Urothelium cell line (cell line): Measurements from ENCODE around the gene IL20.
"Not testable (repeated sequence)": the region's sequence is repeated elsewhere in the genome, so short reads cannot be mapped to it uniquely, and the experiment has no call there.

Experiments used
- DNase-seq: peaks from one replicate; pipeline ENCODE4 v3.0.0; 2011; ENCODE audit warnings: low spot score, mixed read lengths
- FAIRE-seq: peaks from 2 replicates; lab custom pipeline; 2011; peaks lifted over from hg19 to GRCh38; lab: Jason Lieb, UNC

Gene IL20

DNA sequence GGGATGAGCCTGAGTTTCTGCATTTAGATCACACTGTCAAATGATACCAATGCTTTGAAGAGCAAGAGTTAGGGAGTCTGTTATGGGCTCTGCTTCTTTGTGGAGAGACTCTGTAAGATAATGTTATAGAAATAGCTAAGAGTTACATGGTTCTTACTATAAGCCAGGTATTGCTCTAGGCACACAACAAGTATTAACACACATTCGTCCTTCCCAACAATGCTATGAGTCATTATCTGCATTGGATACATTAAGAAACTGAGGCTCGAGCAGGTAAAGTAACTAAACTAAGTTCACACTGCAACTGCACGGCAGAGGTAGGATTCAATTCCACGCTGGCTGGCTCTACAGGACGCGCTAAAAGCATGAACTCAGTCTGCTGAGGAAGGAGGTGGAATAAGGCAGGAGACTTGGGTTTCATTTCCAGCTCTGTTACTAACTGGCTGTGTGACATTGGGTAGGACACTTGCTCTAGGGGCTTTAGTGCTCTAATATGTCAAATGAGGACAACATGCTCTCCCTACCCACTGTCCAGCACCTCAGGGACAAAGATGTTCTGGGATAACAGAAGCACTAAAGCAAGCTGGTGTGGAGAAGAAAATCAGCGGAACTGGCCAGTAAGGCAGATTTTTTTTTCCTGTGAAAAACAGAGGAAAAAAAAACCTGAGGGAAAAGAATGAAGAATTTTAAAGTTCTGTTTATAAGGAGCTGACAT lies 23.7 kb upstream of the IL20 start:
- FAIRE-seq (no peak), DNase-seq (no peak)

DNA sequence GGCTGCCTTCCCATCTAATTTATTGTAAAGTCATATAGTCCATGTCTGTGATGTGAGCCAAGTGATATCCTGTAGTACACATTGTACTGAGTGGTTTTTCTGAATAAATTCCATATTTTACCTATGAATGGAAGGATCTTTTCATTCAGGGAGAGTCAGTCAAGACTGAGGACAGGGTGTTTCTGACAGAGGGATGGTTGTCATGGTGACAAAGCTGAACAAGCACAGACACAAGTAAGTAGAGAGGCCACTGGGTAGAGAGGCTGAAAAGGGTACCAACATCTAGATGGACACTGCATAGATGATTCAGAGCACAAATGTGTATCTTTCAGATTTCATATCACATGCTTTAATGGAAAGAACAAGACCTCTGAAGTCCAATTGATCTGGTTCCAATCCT lies 22.6 kb upstream of the IL20 start:
- no peak for FAIRE-seq
- no peak for DNase-seq

DNA sequence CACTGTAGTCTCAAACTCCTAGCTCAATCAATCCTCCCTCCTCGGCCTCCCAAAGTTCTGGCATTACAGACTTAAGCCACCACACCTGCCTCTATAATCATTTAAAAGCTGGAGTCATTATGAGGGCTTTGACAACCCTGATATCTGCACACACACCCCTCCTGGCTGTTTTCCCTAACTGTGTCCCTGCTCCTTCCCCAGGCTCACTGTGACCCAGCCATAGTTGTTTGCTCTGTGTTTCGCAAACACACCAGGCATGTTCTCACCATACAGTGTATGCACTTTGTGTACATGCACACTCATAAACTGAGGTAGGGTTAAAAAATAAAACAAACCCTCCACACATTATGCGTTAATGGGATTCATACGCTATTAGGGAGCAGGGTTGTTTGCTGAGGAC lies 21.8 kb upstream of the IL20 start:
- DNase-seq (no peak), FAIRE-seq (no peak)

DNA sequence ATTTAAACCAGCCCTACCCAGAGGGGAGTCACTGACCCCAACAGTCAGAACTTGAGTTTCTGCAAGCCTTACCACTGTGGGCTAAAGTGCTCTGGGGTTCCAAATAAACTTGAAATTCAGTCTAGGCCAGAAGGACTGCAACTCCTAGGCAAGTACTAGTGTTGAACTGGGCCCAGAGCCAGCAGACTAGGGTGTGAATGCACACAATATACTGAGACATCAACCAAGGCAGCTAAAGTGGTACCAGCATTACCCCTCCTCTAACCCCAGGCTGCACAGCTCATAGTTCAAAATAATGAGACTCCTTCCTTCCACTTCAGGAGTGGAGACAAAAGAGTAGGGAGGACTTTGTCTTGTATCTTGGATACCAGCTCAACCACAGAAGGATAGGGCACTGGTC lies 18.9 kb upstream of the IL20 start:
- FAIRE-seq: no peak
- DNase-seq: no peak

DNA sequence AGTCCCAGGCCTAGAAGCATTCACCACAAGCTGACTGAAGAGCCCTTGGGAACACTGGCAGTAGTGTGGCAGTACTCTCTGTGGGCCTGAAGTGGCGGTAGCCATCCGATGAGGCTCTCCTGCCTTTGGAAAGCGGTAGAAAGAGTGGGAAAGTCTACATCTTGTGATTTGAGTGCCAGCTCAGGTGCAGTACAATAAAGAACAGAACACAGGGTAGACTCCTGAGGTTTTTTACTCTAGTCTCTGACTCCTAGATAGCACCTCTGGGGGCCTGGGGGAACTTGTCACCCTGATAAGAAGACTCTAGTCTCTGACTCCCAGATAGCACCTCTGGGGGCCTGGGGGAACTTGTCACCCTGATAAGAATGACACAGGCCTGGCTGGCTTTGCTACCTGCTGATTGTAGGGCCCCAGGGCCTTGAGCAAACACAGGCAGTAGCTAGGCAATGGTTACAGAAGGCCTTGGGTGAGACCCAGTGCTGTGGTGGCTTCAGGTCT lies 18.0 kb upstream of the IL20 start:
- DNase-seq (no peak), FAIRE-seq (no peak)

DNA sequence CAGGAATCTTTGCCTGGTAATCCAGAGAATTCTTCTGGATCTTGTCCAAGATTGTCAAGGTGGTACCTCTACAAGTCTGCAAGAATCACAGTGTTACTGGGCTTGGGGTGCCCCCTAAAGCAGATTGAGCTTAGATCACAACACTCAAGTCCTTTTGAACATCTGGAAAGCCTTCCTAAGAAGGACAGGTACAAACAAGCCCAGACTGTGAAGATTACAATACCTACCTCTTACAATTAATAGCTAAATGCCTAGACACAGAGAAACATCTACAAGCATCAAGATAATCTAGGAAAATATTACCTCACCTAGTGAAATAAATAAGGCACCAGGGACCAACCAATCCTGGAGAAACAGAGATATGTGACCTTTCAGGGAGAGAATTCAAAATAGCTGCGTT lies 17.5 kb upstream of the IL20 start:
- FAIRE-seq: no peak
- DNase-seq: no peak

DNA sequence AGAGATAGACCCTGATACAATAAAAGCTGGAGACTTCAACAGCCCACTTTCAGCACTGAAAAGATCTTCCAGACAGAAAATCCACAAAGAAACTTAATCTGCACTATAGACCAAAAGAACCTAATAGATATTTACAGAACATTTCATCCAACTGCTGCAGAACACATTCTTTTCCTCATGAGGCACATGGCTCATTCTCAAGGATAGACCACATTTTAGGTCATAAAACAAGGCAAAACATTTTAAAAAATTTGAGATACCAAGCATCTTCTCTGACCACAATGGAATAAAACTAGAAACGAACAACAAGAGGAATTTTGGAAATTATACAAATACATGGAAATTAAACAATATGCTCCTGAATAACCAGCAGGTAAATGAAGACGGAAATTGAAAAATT lies 15.0 kb upstream of the IL20 start:
- FAIRE-seq: no peak

DNA sequence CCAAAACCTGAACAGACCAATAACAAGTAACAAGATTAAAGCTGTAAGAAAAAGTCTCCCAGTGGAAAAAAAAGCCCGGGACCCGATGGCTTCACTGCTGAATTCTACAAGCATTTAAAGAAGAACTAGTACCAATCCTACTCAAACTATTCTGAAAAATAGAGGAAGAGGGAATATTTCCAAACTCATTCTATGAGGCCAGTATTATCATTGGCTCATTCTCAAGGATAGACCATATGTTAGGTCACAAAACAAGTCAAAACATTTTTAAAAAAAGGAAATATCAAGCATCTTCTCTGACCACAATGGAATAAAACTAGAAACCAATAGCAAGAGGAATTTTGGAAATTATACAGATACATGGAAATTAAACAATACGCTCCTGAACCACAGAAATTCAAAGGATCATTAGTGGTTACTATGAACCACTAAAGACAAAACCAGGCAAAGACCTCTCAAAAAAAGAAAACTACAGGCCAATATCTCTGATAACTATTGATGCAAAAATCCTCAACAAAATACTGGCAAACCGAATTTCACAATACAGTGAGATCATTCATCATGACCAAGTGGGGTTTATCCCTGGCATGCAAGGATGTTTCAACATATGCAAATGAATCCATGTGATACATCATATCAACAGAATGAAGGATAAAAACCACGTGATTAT lies 13.9 kb upstream of the IL20 start:
- no peak for FAIRE-seq
- DNase-seq: no peak

More for the DNA sequence above, 15.0 kb upstream of the IL20 start:
- DNase-seq: no peak

DNA sequence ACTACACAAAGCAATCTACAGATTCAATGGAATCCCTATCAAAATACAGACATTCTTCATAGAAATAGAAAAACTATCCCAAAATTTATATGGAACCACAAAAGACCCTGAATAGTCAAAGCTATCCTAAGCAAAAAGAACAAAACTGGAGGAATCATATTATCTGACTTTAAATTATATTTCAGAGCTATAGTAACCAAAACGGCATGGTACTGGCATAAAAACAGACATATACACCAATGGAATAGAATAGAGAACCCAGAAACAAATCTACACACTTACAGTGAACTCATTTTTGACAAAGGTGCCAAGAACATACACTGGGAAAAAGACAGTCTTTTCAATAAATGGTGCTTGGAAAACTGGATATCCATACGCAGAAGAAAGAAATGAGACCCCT lies 12.8 kb upstream of the IL20 start:
- not testable (repeated sequence) for DNase-seq, FAIRE-seq

DNA sequence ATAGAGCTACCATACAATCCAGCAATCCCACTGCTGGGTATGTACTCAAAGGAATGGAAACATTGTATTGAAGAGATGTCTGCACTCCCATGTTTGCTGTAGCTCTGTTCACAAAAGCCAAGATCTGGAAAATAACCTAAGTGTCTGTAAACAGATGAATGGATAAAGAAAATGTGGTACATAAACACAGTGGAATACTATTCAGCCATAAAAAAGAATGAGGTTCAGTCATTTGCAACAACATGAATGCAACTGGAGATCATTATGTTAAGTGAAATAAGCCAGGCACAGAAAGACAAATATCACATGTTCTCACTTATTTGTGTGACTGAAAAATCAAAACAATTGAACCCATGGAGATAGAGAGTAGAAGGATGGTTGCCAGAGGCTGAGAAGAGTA lies 11.7 kb upstream of the IL20 start:
- FAIRE-seq: not testable (repeated sequence)

DNA sequence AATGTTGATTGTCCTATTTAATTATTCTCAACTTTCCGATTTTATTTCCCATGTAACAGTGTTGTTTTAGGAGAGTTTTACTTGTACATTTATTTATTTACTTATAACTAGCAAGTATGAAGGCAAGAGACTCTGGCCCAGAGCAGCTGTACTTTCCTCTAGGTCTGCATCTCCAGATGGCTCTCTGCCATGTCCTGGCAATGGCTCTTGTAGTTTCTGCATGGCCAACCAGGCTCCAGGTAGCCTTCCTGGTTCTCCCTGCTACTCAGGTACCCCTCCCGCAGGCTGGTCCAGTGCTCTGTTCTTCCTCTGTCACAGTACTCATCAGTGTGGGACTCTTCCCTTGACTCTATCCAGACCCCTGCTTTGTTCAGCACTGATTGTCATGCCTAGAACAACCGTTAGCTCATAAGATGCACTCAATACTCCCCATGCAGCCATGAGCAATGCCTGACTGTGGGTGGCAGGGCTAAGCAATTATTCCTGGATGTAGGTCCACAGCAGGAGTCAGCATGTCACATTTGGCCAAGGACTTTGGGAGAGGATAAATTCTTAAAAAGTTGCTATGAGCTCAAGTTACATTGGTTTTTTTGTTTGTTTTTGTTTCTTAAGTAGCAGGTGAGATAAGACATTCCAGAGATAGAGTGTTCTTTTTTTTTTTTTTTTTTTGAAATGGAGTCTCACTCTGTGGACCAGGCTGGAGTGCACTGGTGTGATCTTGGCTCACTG lies 10.9 kb upstream of the IL20 start:
- FAIRE-seq: no peak
- DNase-seq: no peak

More for the DNA sequence above, 11.7 kb upstream of the IL20 start:
- not testable (repeated sequence) for DNase-seq

DNA sequence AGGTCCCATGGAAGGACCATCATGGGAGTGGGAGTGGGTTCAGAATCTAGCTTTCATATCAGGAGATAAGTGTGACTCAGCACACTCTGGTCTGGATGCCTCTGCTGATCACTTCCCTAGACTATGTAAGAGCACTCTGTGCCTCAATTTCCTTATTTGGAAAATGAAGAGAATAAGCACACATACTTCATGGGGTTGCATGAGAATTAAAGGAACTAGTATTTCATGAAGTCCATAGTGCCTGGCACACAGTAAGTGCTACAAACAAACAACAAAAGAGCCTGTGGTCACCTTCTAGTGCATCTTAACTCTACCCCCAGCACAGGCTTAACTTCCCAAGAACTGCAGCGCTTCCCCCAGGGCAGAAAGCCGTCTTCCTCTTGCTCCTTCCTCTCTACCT lies 9.6 kb upstream of the IL20 start:
- FAIRE-seq (no peak), DNase-seq (no peak)

DNA sequence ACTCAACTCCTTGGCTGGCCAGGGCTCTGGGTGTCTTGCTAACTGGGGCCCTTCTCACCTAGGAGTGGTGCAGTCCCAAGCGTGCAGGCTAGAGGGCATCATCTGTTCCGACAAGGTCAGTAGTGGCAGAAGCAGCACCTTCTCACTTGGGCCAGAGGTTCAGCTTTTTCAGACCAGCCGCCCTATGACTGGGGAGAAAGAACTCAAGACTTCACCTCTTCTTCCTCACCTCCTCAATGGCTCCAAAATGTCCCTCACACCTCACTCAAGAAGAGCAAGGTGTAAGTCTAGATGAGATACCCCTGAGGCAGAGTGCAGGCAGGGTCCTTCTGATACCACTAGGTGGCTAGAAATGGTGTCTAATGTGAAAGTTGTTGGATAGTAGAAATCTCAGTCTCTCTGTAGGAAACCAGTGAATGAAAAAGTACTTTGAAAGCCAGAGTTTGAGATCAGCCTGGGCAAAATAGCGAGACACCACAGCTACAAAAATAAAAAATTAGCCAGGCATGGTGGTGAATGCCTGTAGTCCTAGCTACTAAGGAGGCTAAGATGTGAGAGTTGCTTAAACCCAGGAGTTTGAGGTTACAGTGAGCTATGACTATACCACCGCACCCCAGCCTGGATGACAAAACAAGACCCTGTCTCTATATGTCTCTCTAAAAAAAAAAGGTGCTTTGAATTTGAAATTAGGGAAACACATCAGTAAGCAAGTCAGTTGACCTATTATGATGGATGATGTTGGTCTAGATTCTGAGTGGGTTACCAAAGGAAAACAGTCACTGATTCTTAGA lies 8.6 kb upstream of the IL20 start:
- DNase-seq (no peak), FAIRE-seq (no peak)

DNA sequence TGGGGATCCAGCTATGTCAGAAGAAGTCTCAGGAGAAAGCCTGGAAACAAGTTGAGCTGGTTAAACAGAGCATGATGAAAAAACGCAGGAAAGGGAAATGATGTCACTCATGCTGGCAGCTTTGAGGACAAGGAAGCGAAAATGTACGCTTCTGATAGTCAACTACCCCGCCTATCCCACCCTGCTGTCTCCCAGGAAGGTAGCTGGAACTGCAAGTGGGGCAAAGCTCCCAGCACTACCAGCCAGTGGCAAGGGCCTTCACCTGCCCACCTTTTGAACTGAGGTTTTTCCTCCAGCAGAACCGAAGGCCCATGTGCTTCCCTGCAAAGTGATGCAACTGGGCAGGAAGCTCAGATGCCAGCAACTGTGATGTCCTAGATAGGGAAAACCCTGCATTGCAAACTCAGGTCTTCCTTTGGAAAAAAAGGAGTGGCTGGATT lies 6.3 kb upstream of the IL20 start:
- FAIRE-seq (no peak), DNase-seq (no peak)

DNA sequence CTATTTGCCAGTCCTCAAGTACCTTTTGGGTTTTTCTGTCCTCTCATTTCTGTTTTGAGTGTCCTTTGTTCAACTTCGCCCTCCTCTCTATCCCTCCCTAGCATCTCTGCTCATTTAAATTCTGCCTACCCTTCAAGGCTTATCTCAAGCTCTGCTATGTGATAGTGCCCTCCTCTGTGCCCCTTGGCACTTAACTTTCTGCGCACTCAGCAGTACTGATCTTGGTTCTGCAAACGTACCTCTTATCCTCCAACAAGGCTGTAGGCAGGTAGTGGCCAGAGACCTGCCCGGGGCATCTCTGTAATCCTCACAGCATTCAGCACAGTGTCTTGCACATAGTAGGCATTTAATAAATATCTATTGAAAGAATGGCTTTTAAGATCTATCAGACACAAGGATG lies 5.3 kb upstream of the IL20 start:
- no peak for DNase-seq
- no peak for FAIRE-seq

DNA sequence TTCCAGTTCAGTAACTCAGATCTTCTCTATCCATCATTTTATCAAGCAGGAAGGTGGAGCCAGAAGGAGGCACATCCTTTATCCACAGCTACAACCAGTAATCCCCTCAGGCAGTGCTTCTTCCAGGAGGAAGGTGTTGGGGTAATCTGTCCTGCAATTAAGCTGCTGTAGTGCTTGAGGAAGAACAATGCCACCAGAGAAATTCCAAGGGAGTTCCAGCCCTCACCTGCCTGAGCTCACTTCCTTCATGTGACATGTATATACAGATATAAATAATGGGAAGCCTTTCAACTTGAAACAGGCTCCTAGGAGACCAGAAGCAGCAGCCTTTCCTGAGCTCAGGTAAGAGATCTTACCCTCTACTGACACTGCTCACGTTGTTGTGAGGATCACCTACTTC lies 2.2 kb upstream of the IL20 start:
- no peak for FAIRE-seq
- DNase-seq: no peak

DNA sequence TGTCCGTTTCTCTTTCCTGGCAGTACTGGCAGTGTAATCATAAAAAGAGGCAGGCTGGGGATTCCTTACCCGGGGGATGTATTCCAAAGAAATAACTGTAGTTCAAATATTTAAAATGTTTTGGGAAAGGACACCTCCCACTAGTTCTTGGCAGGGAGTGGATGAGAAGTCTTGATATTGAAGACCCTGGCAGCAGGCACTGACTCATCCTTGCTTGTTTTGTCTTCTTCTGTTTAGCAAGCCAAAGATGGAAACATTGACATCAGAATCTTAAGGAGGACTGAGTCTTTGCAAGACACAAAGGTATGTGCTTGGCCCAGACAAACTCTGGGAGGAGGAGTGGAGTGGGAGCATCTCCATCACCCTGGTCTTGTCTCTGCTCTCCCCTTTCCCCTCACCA lies 639 bp downstream of the IL20 start:
- no peak for DNase-seq
- FAIRE-seq: no peak

DNA sequence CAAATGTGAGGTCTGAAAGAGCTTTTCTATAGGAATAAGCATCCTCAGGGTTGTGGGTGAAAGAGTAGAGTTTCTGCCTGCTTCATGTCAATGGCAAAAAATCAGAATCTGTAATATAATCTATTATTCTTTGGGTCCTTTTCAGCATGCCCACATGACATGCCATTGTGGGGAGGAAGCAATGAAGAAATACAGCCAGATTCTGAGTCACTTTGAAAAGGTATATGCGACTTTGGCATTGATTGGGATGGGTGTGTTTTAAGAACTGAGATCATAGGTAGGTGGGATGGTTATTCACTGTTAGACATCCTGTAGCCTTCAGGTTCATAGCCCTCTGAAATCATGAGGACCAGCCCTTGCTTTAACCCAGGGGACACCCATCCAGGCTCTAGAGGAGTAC lies 1.8 kb downstream of the IL20 start:
- FAIRE-seq (no peak), DNase-seq (no peak)

DNA sequence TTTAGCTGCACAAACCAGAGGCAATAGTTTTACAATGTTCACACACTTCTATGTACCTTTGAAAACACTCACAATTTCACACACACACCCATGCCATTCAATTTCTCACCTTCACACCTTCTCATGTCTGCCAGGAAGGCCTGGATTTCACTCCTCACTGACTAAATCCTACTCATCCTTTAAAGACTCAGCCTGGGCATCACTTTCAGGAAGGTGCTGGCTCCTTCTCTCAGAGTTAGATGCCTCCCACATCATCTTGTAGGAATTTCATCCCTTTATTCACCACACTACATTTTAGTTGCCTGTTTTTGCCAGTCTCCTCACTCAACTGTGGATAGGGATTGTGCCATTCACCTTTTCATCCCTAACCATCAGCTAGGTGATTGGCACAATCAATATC lies 2.3 kb downstream of the IL20 start:
- FAIRE-seq (no peak), DNase-seq (no peak)

DNA sequence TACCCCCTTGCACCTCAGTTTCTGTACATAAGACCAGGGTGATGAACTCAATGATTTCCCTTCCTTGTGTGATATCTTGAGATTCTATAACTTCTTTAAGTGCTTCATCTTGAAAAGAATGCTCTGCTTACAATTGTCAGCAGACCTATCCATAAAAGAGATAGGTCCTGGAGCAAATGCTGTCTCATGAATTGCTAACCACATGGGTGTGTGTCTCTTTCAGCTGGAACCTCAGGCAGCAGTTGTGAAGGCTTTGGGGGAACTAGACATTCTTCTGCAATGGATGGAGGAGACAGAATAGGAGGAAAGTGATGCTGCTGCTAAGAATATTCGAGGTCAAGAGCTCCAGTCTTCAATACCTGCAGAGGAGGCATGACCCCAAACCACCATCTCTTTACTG lies 2.8 kb downstream of the IL20 start:
- DNase-seq (no peak), FAIRE-seq (no peak)

DNA sequence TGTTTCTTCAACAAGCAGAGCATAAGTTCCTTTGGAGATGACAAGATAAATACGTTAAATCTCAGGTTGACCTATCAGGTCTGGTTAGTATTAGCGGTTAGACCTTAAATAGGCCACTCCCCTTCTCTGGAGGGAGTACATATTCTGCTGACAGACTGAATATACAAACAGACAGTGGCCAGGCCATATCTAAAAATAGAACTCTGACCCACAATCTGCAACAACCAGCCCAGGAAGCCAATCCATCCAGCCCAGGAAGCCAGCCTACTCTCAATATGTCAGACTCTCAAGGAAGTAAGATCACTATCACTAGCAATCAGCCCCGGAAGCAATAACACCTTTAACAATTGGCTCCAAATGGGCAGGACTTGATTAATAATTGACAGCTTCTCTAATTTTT lies 6.7 kb downstream of the IL20 start:
- FAIRE-seq: no peak

More for the DNA sequence above, 6.7 kb downstream of the IL20 start:
- no peak for DNase-seq
